Measurements from ENCODE around the gene CALML5.
A peak's percentile ranks its signal among the peaks of the same experiment; 100 is the strongest.

CALML5 gene, protein sequence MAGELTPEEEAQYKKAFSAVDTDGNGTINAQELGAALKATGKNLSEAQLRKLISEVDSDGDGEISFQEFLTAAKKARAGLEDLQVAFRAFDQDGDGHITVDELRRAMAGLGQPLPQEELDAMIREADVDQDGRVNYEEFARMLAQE

DNA sequence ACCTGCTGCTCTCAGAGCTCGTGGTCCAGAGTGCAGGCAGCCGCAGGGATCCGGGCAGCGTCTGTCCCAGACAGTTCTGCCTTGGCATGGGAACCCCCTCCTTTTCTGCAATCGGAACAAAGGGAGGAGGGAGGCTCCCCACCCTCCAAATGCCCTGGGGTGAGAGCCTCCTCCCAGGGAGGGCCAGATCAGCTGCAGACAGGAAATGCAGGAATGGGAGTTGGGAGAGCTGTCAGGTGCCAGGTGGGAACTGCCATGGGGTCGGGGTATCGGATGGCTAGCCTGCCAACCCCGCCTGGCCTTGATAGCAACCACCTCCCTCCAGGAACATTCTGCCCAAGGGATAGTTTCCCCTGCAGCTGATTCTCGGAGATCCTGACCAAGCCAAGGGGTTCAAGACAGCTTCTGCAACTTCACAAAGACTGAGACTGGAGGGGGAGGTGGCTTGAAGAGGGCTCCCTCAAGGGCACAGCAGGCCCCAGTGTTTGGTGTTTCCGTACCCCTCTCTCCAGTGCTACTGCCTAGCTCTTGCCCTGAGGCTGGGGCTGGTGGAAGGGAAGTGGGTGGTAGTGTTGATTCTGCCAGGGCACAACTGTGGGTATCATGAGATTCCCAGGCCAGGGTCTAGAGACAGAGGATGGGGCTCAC is at the start of gene CALML5:
TSS of gene CALML5 (minus strand) at position 78 of the 648 bp plus-strand sequence. CDS start 132 bp downstream, outside the sequence.
- no peak for DNase-seq

DNA sequence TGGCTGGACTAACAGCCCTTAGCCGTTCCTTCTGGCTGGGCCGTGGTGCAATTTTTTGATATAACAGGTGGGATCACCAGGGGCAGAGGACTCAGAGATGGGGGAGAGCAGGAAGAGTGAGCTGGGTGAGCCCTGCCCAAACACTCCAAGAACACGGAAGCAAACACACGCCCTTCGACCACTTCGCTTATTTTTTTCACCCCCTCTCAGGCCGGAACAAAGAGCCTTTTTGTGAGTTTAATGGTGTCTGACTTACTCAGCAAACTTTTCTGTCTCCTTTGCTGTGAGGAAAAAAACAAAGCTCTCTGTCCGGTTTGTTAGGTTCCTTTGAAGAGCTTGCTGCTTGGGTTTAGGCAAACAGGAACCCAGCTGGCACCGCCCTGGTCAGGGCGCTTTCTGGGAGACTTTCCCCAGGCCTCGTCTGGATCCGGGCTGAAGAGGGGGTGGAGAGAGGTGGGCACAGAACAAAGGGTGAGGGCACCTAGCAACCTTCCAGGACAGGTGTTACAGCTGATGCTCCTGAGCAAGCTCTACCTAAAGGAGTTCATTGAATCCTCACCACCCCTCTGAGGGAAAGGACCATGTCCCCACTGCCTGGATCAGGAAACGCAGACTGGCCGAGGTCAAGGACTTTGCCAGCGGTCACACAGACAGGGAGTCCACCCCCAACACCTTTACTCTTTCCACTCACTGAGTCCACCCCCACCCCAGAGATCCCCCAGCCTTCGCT is 48.7 kb upstream of the CALML5 start:
- no peak for DNase-seq

DNA sequence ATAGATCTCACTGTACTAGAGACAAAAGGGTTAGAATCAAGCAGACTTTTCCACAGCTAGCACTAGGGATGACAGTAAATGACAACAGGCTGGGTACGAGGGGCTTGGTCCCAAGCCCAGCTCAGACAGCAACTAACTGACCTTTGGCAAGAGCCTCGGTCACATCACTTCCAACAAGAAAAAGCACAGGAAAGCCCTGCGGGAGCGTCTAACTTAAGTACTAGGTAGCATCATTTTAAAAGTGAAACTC is 48.2 kb upstream of the CALML5 start:
- DNase-seq = no peak

DNA sequence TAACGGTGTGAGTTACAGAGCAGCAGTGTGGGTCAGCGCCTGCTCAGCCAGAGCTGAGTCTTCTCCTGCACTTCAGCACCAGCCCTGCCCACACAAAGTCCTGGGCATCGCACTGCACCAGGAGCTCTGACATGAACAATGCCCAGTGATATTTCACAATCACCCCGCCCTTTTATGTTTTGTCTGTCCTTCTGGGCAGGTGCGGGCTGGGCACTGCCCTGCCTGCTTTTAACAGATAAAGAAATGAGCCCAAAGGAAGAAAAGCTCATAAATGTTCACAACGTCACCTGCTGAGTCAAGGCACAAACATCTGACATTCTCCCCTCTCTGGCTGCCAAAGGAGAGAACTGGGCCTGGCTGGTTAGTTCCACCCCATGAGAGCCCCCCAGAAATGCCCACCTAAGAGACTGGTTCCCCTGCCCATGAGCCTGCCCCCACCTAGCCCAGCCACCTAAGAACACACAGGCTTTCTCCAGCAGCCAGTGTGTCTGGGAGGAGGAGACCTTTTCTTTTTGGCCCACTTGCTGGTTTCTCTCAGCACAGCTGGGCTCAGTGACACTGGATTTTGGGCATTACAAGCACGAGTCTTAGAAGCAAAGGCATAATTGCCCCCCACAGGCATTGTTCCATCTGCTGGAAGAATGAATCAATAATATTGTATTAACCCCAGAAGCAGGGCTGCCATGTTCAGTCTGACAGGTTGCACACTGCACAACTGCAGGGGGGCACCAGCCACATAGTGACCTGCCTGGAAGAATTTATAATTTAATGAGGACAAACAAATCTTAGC is 47.7 kb upstream of the CALML5 start:
- DNase-seq = no peak

DNA sequence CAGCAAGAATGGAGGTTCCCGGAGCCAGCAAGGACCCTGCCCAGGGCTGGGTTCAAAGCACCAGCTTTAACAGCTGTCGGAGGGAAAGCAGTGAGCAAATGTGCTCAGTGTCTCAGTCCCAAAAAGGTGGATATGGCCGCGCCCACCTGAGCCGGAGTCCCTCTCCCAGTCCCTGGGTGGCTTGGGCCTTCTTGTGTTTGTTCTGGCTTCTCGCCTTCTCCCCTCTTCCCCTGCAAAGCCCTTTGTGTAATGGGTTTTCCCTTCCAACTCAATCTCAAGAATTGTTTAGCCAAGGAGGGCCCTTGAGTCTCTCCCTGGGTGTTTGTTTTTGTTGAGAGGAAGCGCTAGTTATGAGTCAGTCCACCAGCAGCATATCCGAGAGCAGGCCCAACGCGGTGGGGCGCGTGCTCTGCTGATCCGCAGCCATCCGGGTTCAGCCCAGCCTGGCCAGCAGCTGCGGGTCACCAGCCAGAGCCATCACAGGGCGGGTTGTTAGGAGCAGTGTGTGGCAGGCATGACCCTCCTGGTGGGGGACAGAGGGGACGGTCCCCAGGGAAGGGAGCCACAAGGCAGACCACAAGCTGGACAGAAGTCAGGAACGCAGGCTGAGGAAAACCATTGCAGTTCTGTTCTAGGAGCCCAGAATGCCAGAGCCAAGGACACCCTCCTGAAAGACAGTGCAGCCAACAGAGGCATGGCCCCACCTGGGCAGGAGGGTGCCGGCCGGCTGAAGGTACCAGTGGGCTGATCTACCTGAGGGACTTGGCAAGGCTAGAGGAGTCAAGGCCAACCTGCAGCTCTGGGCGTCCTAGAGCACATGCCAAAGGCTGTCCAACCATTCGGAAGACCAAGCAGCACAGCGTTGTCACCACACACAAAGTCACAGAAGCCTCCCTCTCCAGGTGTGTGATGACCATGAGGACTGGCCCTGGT is 46.7 kb upstream of the CALML5 start:
- peak; percentile 64 for DNase-seq

DNA sequence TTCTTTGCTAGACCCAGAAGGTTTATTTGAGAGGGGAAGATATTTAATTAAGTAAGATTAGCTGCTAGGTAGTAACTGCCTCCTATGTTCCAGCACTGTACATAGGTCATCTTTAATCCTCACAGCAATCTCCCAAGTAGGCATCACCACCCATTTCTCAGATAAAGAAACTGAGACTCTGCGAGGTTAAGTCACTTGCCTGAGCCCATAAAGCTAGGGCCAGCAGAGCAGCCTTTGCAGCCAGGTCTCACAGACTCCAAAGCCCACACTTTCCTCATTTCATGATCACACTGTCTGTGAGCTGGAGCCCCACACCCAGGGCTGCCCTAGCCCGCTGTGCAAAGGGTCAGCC is 46.0 kb upstream of the CALML5 start:
- DNase-seq = no peak

DNA sequence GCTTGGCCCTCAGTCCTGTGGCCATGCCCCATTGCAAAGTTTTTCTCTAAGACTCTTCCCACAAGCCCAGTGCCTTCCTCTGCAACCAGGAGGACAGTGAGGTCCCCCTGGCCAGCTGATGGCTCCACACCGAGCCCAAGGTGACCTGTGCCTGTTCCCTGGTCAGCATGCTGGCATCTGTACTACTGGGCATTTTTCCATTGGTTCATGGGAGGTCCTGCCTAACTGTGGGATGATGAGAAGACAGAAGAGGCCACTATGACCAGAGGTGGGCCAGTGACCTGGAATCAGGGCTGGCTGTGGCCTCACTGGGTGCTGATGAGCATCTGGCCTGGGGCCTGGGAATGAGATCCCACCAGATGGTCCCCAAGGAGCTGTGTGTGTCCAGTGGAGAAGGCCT is 45.6 kb upstream of the CALML5 start:
- no peak for DNase-seq

DNA sequence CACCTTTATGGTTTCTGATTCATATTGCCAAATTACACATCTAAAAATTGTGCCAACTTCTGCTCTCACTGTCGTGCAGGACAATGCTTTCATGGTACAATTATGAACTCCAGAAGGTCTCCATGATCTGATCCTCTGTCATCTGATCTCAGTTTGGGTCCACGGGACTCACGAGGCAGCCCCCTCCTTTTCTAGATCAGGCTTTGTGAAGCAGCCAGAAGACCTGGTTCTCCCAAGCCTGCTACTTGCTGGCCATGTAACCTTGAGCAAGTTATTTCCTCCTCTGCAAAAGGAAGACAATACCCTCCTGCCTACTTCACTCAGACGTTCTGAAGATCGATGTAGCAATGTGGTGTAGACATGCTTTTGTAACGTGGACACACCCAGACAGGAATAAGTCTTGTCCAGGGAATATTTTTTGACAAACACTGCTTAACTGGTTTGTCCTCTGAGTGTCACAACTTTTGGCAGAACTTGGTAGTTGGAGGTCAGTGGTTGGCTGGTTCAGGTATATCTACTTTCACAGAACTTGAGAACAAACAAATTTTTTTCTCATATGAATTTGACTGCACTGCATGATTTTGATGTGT is 44.9 kb upstream of the CALML5 start:
- no peak for DNase-seq

DNA sequence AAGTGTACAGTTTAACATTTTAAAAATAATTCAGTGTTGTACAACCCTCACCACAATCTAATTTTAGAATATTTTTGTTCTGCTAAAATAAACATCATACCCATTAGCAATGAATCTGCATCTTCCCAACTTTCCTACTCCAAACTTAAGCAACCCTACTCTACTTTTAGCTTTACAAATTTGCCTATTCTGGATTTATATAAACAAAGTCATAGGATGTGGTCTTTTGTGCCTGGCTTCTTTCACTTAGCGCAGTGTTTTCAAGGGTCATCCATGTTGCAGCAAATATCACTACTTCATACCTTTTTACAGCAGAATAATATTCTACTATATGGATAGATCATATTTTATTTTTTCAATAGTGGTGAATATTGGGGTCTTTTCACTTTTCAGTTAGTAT is 44.3 kb upstream of the CALML5 start:
- no peak for DNase-seq

DNA sequence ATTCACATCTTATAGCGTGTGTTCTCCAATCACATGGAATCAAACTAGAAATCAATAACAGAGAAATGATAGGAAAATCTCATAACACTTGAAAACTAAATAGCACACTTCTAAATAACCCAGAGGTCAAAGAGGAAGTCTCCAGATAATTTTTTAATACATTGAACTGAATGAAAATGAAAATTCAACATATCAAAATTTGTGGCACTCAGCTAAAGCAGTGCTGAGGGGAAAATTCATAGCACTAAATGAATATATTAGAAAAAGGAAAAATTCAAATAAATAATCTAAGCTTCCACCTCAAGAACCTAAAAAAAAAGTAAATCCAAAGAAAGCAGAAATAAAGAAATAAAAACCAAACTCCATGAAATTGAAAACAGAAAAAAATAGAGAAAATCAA is 42.7 kb upstream of the CALML5 start:
- DNase-seq = no peak

DNA sequence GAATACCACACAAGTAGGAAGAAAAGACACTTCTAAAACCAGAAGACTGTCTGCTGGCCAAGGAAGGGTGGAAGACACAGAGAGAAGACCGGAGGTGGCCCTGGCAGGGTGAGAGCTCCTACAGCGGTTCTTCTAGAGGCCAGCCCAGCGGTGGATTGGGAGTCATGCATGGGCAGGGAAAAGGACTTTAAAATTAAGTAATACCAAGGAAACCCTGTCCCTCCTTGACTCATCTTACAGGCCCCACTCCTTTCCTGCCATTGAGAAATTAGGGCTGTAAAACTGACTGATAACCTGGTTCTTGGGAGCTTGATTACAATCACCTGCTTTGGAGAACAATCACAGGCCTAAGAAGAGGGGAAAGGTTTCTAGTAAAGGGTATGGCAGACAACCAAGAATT is 41.5 kb upstream of the CALML5 start:
- no peak for DNase-seq

DNA sequence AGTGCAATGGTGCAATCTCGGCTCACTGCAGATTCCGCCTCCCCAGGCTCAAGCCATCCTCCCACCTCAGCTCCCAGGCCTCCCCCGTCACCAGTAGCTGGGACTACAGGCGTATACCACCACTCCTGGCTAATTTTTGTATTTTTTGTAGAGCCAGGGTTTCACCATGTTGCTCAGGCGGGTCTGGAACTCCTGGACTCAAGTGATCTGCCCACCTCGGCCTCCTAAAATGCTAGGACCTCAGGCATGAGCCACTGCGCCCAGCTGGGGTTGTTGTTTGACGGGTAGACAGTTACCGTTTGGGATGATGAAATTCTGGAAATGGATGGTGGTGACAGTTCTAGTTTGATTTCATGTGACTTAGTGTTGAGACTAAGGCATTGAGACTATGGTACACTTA is 40.7 kb upstream of the CALML5 start:
- no peak for DNase-seq

DNA sequence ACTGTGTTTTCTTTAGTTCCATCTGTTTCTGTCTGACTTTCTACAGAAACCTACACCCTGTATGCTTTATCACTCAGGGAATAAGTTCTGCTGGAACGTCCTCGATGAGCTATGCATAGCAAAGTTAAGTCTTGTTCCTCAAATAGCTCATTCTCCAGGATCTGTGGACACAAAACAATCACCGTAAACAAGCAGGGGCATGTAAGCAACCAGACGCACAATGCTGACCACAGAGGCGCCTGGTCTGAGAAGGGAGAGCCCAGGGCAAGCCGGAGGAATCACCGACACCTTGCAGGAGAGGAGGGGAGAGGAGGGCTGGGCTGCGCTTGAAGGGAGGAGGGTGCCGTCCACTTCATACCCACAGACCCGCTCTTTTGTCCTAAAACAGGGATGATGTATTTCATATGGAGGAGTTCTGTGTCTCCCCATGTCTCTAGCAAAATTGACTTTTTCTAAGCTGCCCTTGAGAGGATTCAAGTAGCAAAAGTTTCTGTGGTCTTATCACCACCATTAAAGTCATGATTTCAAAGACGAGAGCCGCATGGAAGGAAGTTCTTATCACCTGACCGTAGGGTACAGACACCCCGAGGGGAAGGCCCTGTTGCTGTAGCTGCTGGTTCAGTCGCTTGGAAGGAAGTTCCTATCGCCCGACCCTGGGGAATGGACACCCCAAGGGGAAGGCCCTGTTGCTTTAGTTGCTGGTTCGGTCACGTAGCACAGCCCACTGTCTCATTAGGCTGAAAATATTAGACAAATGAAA is 39.7 kb upstream of the CALML5 start:
- DNase-seq = no peak

DNA sequence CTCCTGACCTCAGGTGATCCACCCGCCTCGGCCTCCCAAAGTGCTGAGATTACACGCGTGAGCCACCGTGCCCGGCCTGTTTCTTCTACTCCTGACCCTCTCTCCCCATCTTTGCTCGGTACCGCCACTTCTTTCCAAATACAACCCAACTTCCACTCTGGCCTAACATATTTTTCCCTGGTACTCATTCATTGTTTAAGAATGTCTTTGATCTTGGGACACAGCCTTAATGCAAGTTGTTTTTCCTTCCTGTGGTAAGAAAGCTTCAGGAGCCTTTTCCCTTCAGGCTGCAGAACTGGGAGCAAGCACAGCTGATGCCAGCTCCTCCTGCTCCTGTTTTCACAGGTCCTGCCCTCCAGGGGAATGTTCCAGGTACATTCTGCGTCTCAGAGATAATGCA is 39.1 kb upstream of the CALML5 start:
- no peak for DNase-seq

DNA sequence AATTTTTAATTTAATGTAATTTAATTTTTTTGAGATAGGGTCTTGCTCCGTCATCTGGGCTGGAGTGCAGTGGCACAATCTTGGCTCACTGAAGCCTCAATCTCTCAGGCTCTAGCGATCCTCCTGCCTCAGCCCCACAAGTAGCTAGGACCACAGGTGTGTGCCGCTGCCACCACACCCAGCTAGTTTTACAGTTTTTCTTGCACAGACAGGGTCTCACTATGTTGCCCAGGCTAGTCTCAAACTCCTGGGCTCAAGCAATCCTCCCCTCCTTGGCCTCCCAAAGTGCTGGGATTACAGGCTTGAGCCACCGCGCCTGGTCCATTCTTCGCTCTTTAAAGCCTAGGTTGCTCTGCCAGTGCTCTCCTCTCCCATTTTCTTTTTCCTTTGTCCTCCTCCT is 38.3 kb upstream of the CALML5 start:
- no peak for DNase-seq

DNA sequence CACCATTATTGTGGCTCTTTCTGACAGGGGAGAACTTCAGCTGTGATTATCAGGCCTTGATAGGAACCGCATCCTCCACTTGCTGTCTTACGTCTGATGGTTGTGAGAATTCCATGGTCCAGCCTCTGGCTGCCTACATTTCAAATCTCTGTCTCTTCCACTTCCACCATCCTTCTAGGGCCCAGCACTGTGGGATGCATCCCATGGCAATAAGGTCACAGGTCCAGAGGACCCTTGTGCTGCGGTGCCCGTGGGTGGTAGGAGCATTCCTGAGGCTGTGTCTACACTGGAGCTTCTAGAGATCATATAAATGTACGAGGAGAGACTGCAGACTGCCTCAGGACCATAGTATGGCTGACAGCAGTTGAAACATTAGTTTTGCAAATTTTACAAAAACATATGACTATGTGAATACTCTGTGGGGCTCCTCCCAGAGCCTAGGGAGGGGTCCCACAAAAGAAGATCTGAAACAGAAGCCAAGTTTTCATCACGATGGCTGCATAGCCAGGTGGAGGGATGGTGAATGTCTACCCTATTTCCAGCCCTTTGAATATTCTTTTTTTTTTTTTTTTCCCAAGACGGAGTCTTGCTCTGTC is 37.2 kb upstream of the CALML5 start:
- DNase-seq = no peak

DNA sequence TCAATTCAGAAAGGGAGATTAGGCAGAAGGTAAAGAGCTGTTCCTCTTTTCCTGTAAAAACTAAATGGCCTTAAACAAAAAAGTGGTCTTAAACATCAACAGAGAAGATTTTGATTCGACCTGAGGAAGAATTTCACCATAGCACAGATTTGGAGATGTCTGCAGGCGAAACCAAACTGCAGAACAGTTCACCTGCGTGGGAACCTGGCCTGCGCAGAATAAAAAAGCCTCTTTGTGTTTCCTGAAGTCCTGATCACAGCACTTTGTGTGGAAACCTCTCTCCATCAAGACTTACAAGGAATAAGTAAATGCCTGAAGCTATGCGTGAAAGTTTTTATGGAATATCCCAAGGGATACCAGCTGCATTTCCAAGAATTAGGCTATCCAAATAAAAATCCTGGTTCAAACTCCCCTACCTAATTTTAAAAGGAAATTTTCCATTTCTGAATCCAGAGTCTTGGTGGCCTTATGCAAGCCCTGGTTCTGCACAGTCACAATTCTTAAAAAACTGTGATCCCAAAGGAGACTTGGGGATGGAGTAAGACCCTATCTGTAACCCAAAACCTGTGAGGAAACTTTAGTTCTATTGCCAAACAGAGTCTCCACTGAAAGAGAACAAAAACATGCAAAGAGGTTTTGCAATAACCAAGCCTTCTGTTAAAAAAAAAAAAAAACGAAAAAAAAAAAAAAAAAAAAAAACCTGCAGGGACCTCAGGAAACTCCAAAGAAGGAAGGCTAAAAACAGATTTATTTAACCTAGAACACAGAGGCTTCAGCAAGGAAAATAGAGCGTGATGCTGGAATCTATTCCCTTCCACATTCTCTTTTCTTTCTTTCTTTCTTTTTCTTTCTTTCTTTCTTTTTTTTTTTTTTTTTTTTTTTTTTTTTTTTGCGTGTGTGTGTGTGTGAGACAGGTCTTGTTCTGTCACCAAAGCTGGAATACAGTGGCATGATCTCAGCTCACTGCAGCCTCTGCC is 35.8 kb upstream of the CALML5 start:
- no peak for DNase-seq

DNA sequence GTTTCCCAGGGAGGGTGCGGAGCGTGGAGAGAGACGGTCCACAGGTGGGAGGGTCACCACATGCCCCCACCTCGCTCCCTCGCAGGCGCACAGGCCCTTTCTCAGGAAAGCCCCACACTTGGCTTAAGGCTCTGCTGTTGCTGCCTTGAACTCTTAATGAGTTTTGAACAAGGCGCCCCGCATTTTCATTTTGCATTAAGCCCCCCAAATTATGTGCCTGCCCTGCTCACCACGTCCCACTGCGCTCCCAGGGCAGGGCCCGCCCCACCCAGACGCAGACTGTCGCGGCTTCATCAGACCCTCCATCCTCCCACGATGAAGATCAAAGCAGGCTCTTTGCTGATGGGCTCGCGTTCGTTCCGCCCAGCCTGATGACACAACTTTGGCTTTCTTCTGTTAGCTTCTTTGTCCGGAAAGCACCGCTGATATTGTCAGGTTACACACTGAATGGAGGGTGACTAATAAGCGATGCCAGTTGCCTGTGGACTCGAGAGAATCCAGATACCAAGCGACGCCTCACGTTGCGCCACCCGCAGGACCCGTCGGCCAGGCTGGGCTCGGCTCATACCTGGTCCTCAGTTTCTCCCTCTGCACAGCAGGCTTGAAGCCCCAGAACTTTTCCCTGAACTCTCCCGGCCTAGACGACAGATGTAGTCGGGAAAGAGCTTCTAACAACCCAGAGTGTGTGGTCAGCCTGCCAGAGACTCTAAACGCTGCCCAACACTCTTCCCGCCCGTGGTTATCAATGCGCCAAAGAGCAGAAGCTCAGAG is 34.9 kb upstream of the CALML5 start:
- no peak for DNase-seq

DNA sequence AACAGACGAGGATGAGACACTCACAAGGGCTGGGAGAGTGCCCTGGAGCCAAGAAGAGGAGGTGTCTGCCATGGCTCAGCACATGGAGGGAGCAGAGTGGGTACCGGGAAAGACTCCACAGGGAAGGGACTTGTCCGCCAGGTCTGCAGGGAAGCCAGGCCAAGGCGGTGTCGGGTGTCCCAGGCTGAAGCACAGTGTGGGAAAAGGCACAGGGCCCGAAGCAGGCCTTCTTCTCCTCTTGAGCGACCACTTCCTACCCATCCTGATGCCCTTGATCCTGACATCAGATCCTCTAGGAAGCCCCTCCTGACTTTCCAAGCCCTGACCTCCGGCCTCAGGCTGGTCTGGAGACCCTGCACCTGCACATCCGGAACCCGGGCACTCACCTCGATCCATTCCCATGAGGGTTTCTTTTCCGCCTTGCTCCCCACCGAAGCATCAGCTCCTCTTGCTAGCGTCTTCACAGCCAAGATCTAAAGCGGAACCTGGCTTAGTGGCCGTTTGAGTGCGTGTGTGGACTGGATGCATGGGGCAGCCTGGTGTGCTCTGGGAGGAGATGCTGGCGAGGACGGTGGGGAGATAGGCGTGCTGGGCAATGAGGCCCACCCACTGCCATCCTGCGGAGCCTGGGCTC is 33.8 kb upstream of the CALML5 start:
- no peak for DNase-seq

All from right hindlimb (tissue), 1 donor.